Measurements from ENCODE around the gene GGCT. TPM values are rescaled to one million over a fixed set of nuclear protein-coding genes. Genes with fewer than 3 reads are reported as not detected.
A peak's percentile ranks its signal among the peaks of the same experiment; 100 is the strongest.

The GGCT gene
- total RNA-seq, 6 donors from 2014 or later, result 12.6 to 26.2 (median 22.2) TPM

GRCh38 chr7:30453016-30453415 lies 51.6 kb downstream of the GGCT start:
- H3K27me3 ChIP-seq, result no peaks in the 10 kb centered on the region
- H3K36me3 ChIP-seq, result peaks cover 24 to 95% (median 74%) of the 10 kb centered on the region in 4 donors
- H3K4me1 ChIP-seq, result no peaks in the 10 kb centered on the region
- H3K4me3 ChIP-seq, result no peak overlapping the region
- TF ChIP-seq CTCF (IDR thresholded peaks at IDR 0.05) (no peak), POLR2AphosphoS5 (IDR thresholded peaks at IDR 0.05) (no peak), EP300 (IDR thresholded peaks at IDR 0.05) (no peak), POLR2A (IDR thresholded peaks at IDR 0.05) (no peak)
- H3K27ac ChIP-seq, result no peak overlapping the region
- no peak for DNase-seq
- no peaks in the 10 kb centered on the region for H3K9me3 ChIP-seq
- WGBS, 2 donors, result 94 to 97% methylated on average over 5 to 8 of the region's 8 CpGs
- no peak for ATAC-seq (ENCODE audit: low FRiP score in 2 of 2)

- Histone ChIP-seq H3K9me3 (no peaks in the 10 kb centered on the region), H3K27ac (peak overlapping the region in 1 of 4 donors; percentile 2), H3K4me3 (no peak overlapping the region), H3K4me1 (no peaks in the 10 kb centered on the region), H3K27me3 (no peaks in the 10 kb centered on the region), H3K36me3 (peaks cover 24 to 98% (median 78%) of the 10 kb centered on the region in 4 donors)
- DNase-seq, result peak in 1 of 2 donors; percentile 77
- ATAC-seq (ENCODE audit: low FRiP score in 2 of 2), result no peak
- TF ChIP-seq POLR2AphosphoS5 (IDR thresholded peaks at IDR 0.05) (no peak), EP300 (IDR thresholded peaks at IDR 0.05) (no peak), POLR2A (IDR thresholded peaks at IDR 0.05) (no peak), CTCF (IDR thresholded peaks at IDR 0.05) (no peak)
- WGBS, 2 donors, result 68 to 88% methylated on average over 8 to 27 of the region's 27 CpGs
Observed at GRCh38 chr7:30452280-30452930, 52.2 kb downstream of the GGCT start.

- Histone ChIP-seq H3K27me3 (no peaks in the 10 kb centered on the region), H3K4me3 (no peak overlapping the region), H3K9me3 (no peaks in the 10 kb centered on the region), H3K27ac (peak overlapping the region in 1 of 4 donors; percentile 2), H3K4me1 (no peaks in the 10 kb centered on the region), H3K36me3 (peaks cover 27 to 98% (median 82%) of the 10 kb centered on the region in 4 donors)
- 90 to 94% methylated on average over 14 to 29 of the region's 29 CpGs for WGBS, 2 donors
- DNase-seq, result peak in 1 of 2 donors; percentile 78
- TF ChIP-seq EP300 (IDR thresholded peaks at IDR 0.05), result no peak
- TF ChIP-seq CTCF (IDR thresholded peaks at IDR 0.05), result no peak
- no peak for TF ChIP-seq POLR2AphosphoS5 (IDR thresholded peaks at IDR 0.05)
- TF ChIP-seq POLR2A (IDR thresholded peaks at IDR 0.05), result no peak
- ATAC-seq (ENCODE audit: low FRiP score in 2 of 2), result no peak
Observed at GRCh38 chr7:30451539-30452279, 52.9 kb downstream of the GGCT start.

- Histone ChIP-seq H3K4me1 (peaks cover 2 to 6% (median 3%) of the 10 kb centered on the region in 4 donors), H3K27me3 (no peaks in the 10 kb centered on the region), H3K9me3 (no peaks in the 10 kb centered on the region), H3K27ac (no peak overlapping the region), H3K36me3 (peaks cover 24 to 98% (median 79%) of the 10 kb centered on the region in 4 donors), H3K4me3 (no peak overlapping the region)
- no peak for TF ChIP-seq POLR2AphosphoS5 (IDR thresholded peaks at IDR 0.05)
- TF ChIP-seq EP300 (IDR thresholded peaks at IDR 0.05), result no peak
- TF ChIP-seq POLR2A (IDR thresholded peaks at IDR 0.05), result no peak
- no peak for TF ChIP-seq CTCF (IDR thresholded peaks at IDR 0.05)
- WGBS, 2 donors, result 92 to 95% methylated on average over 18 to 21 of the region's 22 CpGs
- peak in 1 of 2 donors; percentile 74 for DNase-seq
- no peak for ATAC-seq (ENCODE audit: low FRiP score in 2 of 2)
Observed at GRCh38 chr7:30450983-30451497, 53.6 kb downstream of the GGCT start.

All from upper lobe of left lung (tissue), 6 donors.